Loucy (cell line): ENCODE data around the gene GMPR2.

ENCODE experiments used
- CTCF ChIP-seq: fragments of 200-600 bp; sonication (generic); conservative IDR thresholded peaks from 2 replicates; pipeline ENCODE4 v1.5.1; 2014; ENCODE audit warnings: mild to moderate bottlenecking, antibody characterized with exemption, low read length
- EZH2phosphoT487 ChIP-seq: fragments of 200-600 bp; IDR thresholded peaks from 2 replicates; pipeline ENCODE4 v1.6.1; 2018; ENCODE audit warnings: antibody characterized with exemption, mild to moderate bottlenecking, moderate library complexity, borderline replicate concordance

- no peak for TF ChIP-seq CTCF
- no peak for TF ChIP-seq EZH2phosphoT487
These were observed 3.3 kb downstream of the GMPR2 start for GRCh38 chr14:24235804-24236688.
